ENCODE data around the gene ZEB2. TPM values are rescaled to one million over a fixed set of nuclear protein-coding genes. Genes with fewer than 3 reads are reported as not detected.
A peak's percentile ranks its signal among the peaks of the same experiment; 100 is the strongest.

ZEB2 gene
- total RNA-seq, 1 donor from 2014 or later: 111 TPM

DNA sequence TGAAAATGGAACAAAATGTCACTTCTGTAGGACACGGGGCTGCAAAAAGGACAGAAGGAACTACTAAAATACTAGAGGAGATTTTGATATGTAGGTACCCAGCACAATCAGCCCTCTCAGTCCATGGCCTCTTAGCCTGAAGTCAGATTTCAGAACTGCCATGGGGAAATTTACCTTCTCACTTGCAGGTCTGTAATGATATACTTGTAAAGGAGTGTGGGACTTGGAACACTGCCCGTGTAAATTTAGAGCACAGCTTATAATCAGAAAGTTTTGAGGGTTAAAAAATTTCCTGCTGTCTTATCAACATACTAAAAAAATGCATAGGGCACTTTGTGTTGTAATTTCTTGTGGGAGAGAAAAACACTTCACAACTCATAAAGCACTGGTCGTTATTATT, 60.6 kb downstream of the ZEB2 start:
- Mint-ChIP-seq H3K4me1 (peaks cover 75% of the 10 kb centered on the region), H3K27ac (peak overlapping the region; percentile 77), H3K9me3 (no peaks in the 10 kb centered on the region), H3K4me3 (no peak overlapping the region), H3K27me3 (ENCODE audit: low read depth) (no peaks in the 10 kb centered on the region), H3K36me3 (peaks cover 6% of the 10 kb centered on the region)
- DNase-seq (ENCODE audit: low spot score in 2 of 2, unreplicated experiment in 2 of 2): no peak
- TF ChIP-seq, protein P1, sequence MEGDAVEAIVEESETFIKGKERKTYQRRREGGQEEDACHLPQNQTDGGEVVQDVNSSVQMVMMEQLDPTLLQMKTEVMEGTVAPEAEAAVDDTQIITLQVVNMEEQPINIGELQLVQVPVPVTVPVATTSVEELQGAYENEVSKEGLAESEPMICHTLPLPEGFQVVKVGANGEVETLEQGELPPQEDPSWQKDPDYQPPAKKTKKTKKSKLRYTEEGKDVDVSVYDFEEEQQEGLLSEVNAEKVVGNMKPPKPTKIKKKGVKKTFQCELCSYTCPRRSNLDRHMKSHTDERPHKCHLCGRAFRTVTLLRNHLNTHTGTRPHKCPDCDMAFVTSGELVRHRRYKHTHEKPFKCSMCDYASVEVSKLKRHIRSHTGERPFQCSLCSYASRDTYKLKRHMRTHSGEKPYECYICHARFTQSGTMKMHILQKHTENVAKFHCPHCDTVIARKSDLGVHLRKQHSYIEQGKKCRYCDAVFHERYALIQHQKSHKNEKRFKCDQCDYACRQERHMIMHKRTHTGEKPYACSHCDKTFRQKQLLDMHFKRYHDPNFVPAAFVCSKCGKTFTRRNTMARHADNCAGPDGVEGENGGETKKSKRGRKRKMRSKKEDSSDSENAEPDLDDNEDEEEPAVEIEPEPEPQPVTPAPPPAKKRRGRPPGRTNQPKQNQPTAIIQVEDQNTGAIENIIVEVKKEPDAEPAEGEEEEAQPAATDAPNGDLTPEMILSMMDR (IDR thresholded peaks at IDR 0.05; ENCODE audit: unreplicated experiment): no peak

DNA sequence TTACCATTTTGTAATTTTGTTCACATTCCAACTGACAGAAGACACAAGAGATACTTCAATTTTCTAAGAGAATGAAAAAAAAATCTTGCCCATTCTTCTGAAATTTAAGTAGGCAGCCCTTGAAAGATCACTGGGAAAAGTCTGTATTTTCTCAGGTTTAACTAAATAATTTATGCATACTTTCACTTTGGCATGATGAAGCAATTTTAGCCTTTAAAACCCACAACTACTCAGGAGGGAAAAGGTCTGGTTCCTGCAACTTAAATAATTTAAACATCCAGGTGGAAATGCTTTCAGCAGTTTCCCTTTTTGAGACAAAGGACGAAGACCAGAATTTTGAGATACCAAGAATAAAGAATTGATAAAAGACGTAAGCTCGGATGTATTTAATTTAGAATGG, 61.4 kb downstream of the ZEB2 start:
- peaks cover 82% of the 10 kb centered on the region for H3K4me1 Mint-ChIP-seq
- H3K4me3 Mint-ChIP-seq: no peak overlapping the region
- peak overlapping the region; percentile 77 for H3K27ac Mint-ChIP-seq
- no peaks in the 10 kb centered on the region for H3K27me3 Mint-ChIP-seq (ENCODE audit: low read depth)
- H3K36me3 Mint-ChIP-seq: no peaks in the 10 kb centered on the region
- TF ChIP-seq, protein P1 (IDR thresholded peaks at IDR 0.05; ENCODE audit: unreplicated experiment): no peak
- H3K9me3 Mint-ChIP-seq: no peaks in the 10 kb centered on the region
- no peak for DNase-seq (ENCODE audit: low spot score in 2 of 2, unreplicated experiment in 2 of 2)

DNA sequence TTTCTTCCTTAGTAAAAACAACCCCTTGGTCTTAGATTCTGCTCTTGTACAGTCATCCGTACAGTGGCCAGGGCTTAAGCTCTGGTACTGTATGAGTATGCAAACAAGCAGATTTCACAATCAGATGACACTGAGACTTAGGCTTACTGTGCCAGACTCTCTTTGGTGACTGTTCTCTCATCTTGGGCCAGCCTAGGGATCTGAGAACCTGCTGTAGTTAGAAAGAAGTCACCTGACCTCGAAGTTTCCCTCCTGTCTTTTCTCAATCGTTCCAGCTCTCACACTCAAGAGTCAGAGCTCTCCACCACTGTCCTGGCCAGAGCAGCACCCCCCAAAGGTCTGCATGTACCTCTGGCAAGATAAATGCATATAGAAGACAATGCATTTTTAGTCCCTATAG, 63.2 kb downstream of the ZEB2 start:
- Mint-ChIP-seq H3K27me3 (ENCODE audit: low read depth) (no peaks in the 10 kb centered on the region), H3K4me1 (peaks cover 93% of the 10 kb centered on the region), H3K4me3 (no peak overlapping the region), H3K9me3 (no peaks in the 10 kb centered on the region), H3K36me3 (no peaks in the 10 kb centered on the region), H3K27ac (peak overlapping the region; percentile 61)
- no peak for DNase-seq (ENCODE audit: low spot score in 2 of 2, unreplicated experiment in 2 of 2)
- TF ChIP-seq, protein P1 (IDR thresholded peaks at IDR 0.05; ENCODE audit: unreplicated experiment): no peak

DNA sequence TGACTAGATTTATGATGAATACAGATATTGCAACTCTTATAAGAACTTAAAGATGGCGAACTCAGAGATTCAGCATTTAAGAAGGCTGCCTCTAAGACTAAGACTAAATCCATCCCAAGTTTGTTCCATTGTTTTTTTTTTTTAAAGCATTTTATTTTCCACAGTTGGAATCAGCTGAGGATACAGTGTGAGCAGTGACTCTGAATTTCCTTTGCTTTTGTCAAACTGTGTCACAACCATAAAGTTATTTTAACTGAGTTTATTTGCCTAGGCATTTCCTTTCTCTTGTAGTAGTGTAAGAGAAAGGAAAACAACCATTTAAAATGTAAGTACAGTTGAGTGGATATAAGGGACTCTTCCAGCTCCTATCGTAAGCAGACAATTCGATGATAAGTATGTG, 63.9 kb downstream of the ZEB2 start:
- DNase-seq (ENCODE audit: low spot score in 2 of 2, unreplicated experiment in 2 of 2): no peak
- TF ChIP-seq, protein P1 (IDR thresholded peaks at IDR 0.05; ENCODE audit: unreplicated experiment): no peak
- Mint-ChIP-seq H3K27me3 (ENCODE audit: low read depth) (no peaks in the 10 kb centered on the region), H3K27ac (peak overlapping the region; percentile 68), H3K4me1 (peaks cover 90% of the 10 kb centered on the region), H3K36me3 (no peaks in the 10 kb centered on the region), H3K9me3 (no peaks in the 10 kb centered on the region), H3K4me3 (no peak overlapping the region)

DNA sequence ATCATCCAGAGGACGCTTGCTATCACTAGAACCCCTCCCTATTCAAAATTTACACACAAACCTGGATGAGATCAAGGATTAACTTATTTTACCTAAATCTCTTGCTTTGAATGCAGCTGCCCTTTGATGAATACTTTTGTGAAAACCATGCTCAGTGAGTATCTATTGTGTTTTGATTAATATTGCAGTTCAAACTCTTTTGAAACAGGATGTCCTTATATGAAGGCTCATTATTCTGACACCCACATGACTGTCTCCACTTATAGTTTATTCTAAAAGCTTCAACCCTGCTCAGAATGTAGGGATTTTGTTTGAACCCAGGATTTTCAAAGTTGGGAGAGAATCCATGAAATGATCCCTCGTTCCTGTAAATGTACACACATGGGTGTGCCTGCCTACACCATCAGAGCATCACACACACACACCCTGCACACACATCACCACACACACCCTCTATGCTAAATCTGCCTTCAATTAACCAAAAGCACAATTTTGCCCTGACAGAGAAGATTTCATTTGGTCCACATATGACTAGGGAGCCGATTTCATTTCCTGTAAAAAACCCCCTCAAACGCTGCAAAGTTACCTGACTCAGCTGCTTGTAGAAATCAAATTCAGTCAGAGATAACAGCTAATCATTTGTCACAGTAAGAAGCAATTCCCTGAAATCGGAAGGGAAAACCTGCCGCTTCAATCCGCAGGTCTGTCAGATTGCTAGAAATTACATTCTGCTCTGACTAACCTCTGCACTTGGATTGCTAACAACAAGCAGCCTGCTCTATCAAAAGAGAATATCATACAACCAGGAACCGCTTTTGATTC, 65.2 kb downstream of the ZEB2 start:
- TF ChIP-seq, protein P1 (IDR thresholded peaks at IDR 0.05; ENCODE audit: unreplicated experiment): no peak
- Mint-ChIP-seq H3K4me3 (no peak overlapping the region), H3K27me3 (ENCODE audit: low read depth) (no peaks in the 10 kb centered on the region), H3K27ac (peak overlapping the region; percentile 93), H3K9me3 (no peaks in the 10 kb centered on the region), H3K36me3 (no peaks in the 10 kb centered on the region), H3K4me1 (peaks cover 86% of the 10 kb centered on the region)
- no peak for DNase-seq (ENCODE audit: low spot score in 2 of 2, unreplicated experiment in 2 of 2)
